ENCODE results near the gene GHR.

- TF ChIP-seq, protein P1, sequence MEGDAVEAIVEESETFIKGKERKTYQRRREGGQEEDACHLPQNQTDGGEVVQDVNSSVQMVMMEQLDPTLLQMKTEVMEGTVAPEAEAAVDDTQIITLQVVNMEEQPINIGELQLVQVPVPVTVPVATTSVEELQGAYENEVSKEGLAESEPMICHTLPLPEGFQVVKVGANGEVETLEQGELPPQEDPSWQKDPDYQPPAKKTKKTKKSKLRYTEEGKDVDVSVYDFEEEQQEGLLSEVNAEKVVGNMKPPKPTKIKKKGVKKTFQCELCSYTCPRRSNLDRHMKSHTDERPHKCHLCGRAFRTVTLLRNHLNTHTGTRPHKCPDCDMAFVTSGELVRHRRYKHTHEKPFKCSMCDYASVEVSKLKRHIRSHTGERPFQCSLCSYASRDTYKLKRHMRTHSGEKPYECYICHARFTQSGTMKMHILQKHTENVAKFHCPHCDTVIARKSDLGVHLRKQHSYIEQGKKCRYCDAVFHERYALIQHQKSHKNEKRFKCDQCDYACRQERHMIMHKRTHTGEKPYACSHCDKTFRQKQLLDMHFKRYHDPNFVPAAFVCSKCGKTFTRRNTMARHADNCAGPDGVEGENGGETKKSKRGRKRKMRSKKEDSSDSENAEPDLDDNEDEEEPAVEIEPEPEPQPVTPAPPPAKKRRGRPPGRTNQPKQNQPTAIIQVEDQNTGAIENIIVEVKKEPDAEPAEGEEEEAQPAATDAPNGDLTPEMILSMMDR (IDR thresholded peaks at IDR 0.05), result no peak
- TF ChIP-seq POLR2AphosphoS5 (IDR thresholded peaks at IDR 0.05), result no peak
Measured at GRCh38 chr5:42392917-42393316, 30.3 kb upstream of the GHR start.

Data from stomach (tissue), 4 donors.